SK-N-SH treated with all-trans-retinoic acid at 6 μM for 48 hours (cell line): ENCODE results near the gene MLX.

Experiments used
- ATAC-seq: fragments of 200-7000 bp; cut with Tn5 transposase; 3 replicates; pipeline ENCODE4 v1.9.1; 2020; ENCODE audit warnings: mild to moderate bottlenecking, moderate library complexity
- ARNTL ChIP-seq: fragments of 450-650 bp; formaldehyde crosslinking; IDR thresholded peaks from 2 replicates; pipeline ENCODE4 v1.5.0; 2020; ENCODE audit warnings: low read depth, mild to moderate bottlenecking, moderate library complexity, borderline replicate concordance
- BACH2 ChIP-seq: fragments of 250-450 bp; sonication (Bioruptor Pico); IDR thresholded peaks from 2 replicates; pipeline ENCODE4 v1.9.0; 2021; ENCODE audit warnings: mild to moderate bottlenecking, borderline replicate concordance
- CSDC2 ChIP-seq: fragments of 250-450 bp; sonication (Bioruptor Pico); IDR thresholded peaks from 2 replicates; pipeline ENCODE4 v1.5.0; 2020; ENCODE audit warnings: mild to moderate bottlenecking, moderate library complexity
- CSRNP3 ChIP-seq: fragments of 250-450 bp; sonication (Bioruptor Pico); IDR thresholded peaks from 2 replicates; pipeline ENCODE4 v1.5.1; 2021; ENCODE audit warnings: mild to moderate bottlenecking, moderate library complexity
- ESRRG ChIP-seq: fragments of 250-450 bp; sonication (Bioruptor Pico); IDR thresholded peaks from 2 replicates; pipeline ENCODE4 v1.6.1; 2021; ENCODE audit warnings: mild to moderate bottlenecking
- GLIS3 ChIP-seq: fragments of 250-450 bp; sonication (Bioruptor Pico); IDR thresholded peaks from 2 replicates; pipeline ENCODE4 v1.5.0; 2020; ENCODE audit warnings: mild to moderate bottlenecking, moderate library complexity
- ISL1 ChIP-seq: fragments of 250-450 bp; sonication (Bioruptor Pico); IDR thresholded peaks from 2 replicates; pipeline ENCODE4 v2.1.2; 2022; ENCODE audit warnings: mild to moderate bottlenecking, moderate library complexity
- OSR1 ChIP-seq: fragments of 250-450 bp; sonication (Bioruptor Pico); IDR thresholded peaks from 2 replicates; pipeline ENCODE4 v1.8.0; 2022; ENCODE audit warnings: moderate library complexity, mild to moderate bottlenecking, inconsistent platforms
- PATZ1 ChIP-seq: fragments of 250-450 bp; sonication (Bioruptor Pico); IDR thresholded peaks from 2 replicates; pipeline ENCODE4 v1.8.0; 2020; ENCODE audit warnings: mild to moderate bottlenecking, moderate library complexity, borderline replicate concordance
- POU6F1 ChIP-seq: fragments of 250-450 bp; sonication (Bioruptor Pico); IDR thresholded peaks from 2 replicates; pipeline ENCODE4 v1.8.0; 2021; ENCODE audit warnings: low read depth, mild to moderate bottlenecking, moderate library complexity, borderline replicate concordance
- PPARA ChIP-seq: fragments of 250-450 bp; sonication (Bioruptor Pico); IDR thresholded peaks from 2 replicates; pipeline ENCODE4 v1.5.0; 2020; ENCODE audit warnings: mild to moderate bottlenecking, borderline replicate concordance
- RARB ChIP-seq: fragments of 250-450 bp; sonication (Bioruptor Pico); IDR thresholded peaks from 2 replicates; pipeline ENCODE4 v1.8.0; 2021; ENCODE audit warnings: mild to moderate bottlenecking, moderate library complexity
- SNAI2 ChIP-seq: fragments of 250-450 bp; sonication (Bioruptor Pico); IDR thresholded peaks from 2 replicates; pipeline ENCODE4 v1.5.0; 2020; ENCODE audit warnings: mild to moderate bottlenecking, moderate library complexity
- TCF4 ChIP-seq: fragments of 250-450 bp; sonication (Bioruptor Pico); IDR thresholded peaks from 2 replicates; pipeline ENCODE4 v1.8.0; 2021; ENCODE audit warnings: mild to moderate bottlenecking, moderate library complexity, borderline replicate concordance
- TOX ChIP-seq: fragments of 250-450 bp; sonication (Bioruptor Pico); IDR thresholded peaks from 2 replicates; pipeline ENCODE4 v1.8.0; 2021; ENCODE audit warnings: mild to moderate bottlenecking, moderate library complexity, borderline replicate concordance
- ZC3H10 ChIP-seq: fragments of 250-450 bp; sonication (Bioruptor Pico); IDR thresholded peaks from 2 replicates; pipeline ENCODE4 v1.5.1; 2021; ENCODE audit warnings: mild to moderate bottlenecking, moderate library complexity
- ZFP30 ChIP-seq: fragments of 450-650 bp; formaldehyde crosslinking; IDR thresholded peaks from 2 replicates; pipeline ENCODE4 v1.5.0; 2022; ENCODE audit warnings: mild to moderate bottlenecking, moderate library complexity
- ZNF565 ChIP-seq: fragments of 450-650 bp; formaldehyde crosslinking; conservative IDR thresholded peaks from 2 replicates; pipeline ENCODE4 v1.5.0; 2020; ENCODE audit warnings: low read depth, mild to moderate bottlenecking, moderate library complexity
- ZNF70 ChIP-seq: fragments of 450-650 bp; formaldehyde crosslinking; IDR thresholded peaks from 2 replicates; pipeline ENCODE4 v1.5.0; 2020; ENCODE audit warnings: mild to moderate bottlenecking, moderate library complexity
- ZNF8 ChIP-seq: fragments of 450-650 bp; formaldehyde crosslinking; IDR thresholded peaks from 2 replicates; pipeline ENCODE4 v1.5.0; 2020; ENCODE audit warnings: mild to moderate bottlenecking, moderate library complexity
- TF ChIP-seq, protein P1 (sequence below): fragments of 250-450 bp; sonication (Bioruptor Pico); IDR thresholded peaks from 2 replicates; pipeline ENCODE4 v1.5.1; 2020; ENCODE audit warnings: low read depth, mild to moderate bottlenecking, moderate library complexity

Gene MLX

GRCh38 chr17:42559075-42559474 lies 7.8 kb upstream of the MLX start:
- no peak for ATAC-seq
- TF ChIP-seq TOX (CRISPR knock-in tag) = no peak
- TF ChIP-seq CSDC2 (CRISPR knock-in tag) = no peak
- no peak for TF ChIP-seq TCF4 (CRISPR knock-in tag)
- TF ChIP-seq ZNF70 (CRISPR knock-in tag) = no peak
- TF ChIP-seq ZFP30 (CRISPR knock-in tag) = no peak
- no peak for TF ChIP-seq OSR1 (CRISPR knock-in tag)
- no peak for TF ChIP-seq ARNTL (CRISPR knock-in tag)
- no peak for TF ChIP-seq POU6F1 (CRISPR knock-in tag)
- no peak for TF ChIP-seq ZNF565 (CRISPR knock-in tag)
- no peak for TF ChIP-seq GLIS3 (CRISPR knock-in tag)
- no peak for TF ChIP-seq ZNF8
- TF ChIP-seq, all 23 proteins: peak for 0

- TF ChIP-seq OSR1 (CRISPR knock-in tag) = no peak
- no peak for TF ChIP-seq TCF4 (CRISPR knock-in tag)
- no peak for TF ChIP-seq RARB
- TF ChIP-seq, protein P1, sequence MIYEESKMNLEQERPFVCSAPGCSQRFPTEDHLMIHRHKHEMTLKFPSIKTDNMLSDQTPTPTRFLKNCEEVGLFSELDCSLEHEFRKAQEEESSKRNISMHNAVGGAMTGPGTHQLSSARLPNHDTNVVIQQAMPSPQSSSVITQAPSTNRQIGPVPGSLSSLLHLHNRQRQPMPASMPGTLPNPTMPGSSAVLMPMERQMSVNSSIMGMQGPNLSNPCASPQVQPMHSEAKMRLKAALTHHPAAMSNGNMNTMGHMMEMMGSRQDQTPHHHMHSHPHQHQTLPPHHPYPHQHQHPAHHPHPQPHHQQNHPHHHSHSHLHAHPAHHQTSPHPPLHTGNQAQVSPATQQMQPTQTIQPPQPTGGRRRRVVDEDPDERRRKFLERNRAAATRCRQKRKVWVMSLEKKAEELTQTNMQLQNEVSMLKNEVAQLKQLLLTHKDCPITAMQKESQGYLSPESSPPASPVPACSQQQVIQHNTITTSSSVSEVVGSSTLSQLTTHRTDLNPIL (CRISPR knock-in tag) = no peak
- no peak for TF ChIP-seq ZNF565 (CRISPR knock-in tag)
- TF ChIP-seq CSDC2 (CRISPR knock-in tag) = no peak
- TF ChIP-seq BACH2 (CRISPR knock-in tag) = no peak
- TF ChIP-seq SNAI2 (CRISPR knock-in tag) = no peak
- no peak for TF ChIP-seq PATZ1 (CRISPR knock-in tag)
- no peak for TF ChIP-seq TOX (CRISPR knock-in tag)
- no peak for TF ChIP-seq POU6F1 (CRISPR knock-in tag)
- no peak for TF ChIP-seq CSRNP3 (CRISPR knock-in tag)
- TF ChIP-seq ARNTL (CRISPR knock-in tag) = no peak
- ATAC-seq = no peak
Observed at GRCh38 chr17:42560246-42560645, 6.7 kb upstream of the MLX start.

GRCh38 chr17:42561897-42562387 lies 5.0 kb upstream of the MLX start, which contains the start of gene COASY:
COASY (plus strand) TSS chr17:42562148; CDS start chr17:42562623, 475 bp downstream.
- peak; percentile 80 for ATAC-seq
- TF ChIP-seq, protein P1 (CRISPR knock-in tag) = no peak
- TF ChIP-seq OSR1 (CRISPR knock-in tag) (no peak), RARB (no peak), ZNF70 (CRISPR knock-in tag) (no peak), PATZ1 (CRISPR knock-in tag) (no peak), BACH2 (CRISPR knock-in tag) (no peak), ARNTL (CRISPR knock-in tag) (no peak), ESRRG (CRISPR knock-in tag) (no peak), POU6F1 (CRISPR knock-in tag) (no peak), ZNF565 (CRISPR knock-in tag) (no peak), ISL1 (CRISPR knock-in tag) (no peak), CSDC2 (CRISPR knock-in tag) (no peak), ZC3H10 (CRISPR knock-in tag) (no peak), PPARA (CRISPR knock-in tag) (no peak), CSRNP3 (CRISPR knock-in tag) (no peak)
